GM12878 (cell line): Measurements from ENCODE around the gene CFP. TPM values are rescaled to one million over a fixed set of nuclear protein-coding genes. Genes with fewer than 3 reads are reported as not detected.

ENCODE experiments used
- ASH2L ChIP-seq: fragments of 300-600, 200-600 bp; sonication (generic); IDR thresholded peaks from 2 replicates; pipeline ENCODE4 v1.6.1; 2017; ENCODE audit warnings: low read depth, mild to moderate bottlenecking, borderline replicate concordance
- BCL3 ChIP-seq: IDR thresholded peaks from 2 replicates; pipeline ENCODE4 v1.6.1; 2011; ENCODE audit warnings: borderline replicate concordance, low read depth, mild to moderate bottlenecking, moderate library complexity, low read length; ENCODE audit not compliant: insufficient read depth, poor library complexity, severe bottlenecking
- CTCF ChIP-seq, 3 experiments: IDR thresholded peaks in 2 of 3; conservative IDR thresholded peaks in 1 of 3; 2 replicates each; pipeline ENCODE4 v1.5.1; 2011; ENCODE audit warnings: low read depth in 3 of 3, low read length in 3 of 3, mild to moderate bottlenecking in 3 of 3, control low read depth in 2 of 3, moderate library complexity in 2 of 3, inconsistent platforms in 1 of 3, mixed read lengths in 1 of 3; ENCODE audit not compliant: control insufficient read depth in 2 of 3, insufficient read depth in 1 of 3; ENCODE audit errors: extremely low read depth in 1 of 3
- DPF2 ChIP-seq: fragments of 450-650 bp; IDR thresholded peaks from 2 replicates; pipeline ENCODE4 v1.6.1; 2017; ENCODE audit warnings: mild to moderate bottlenecking
- EGR1 ChIP-seq, 2 experiments: IDR thresholded peaks; 1 replicate in 1 of 2; 2 replicates in 1 of 2; pipeline ENCODE4 v1.6.1; 2011 to 2012; ENCODE audit warnings: low read depth in 2 of 2, low read length in 2 of 2, borderline replicate concordance in 1 of 2, mild to moderate bottlenecking in 1 of 2, moderate library complexity in 1 of 2
- GATAD2B ChIP-seq: fragments of 450-650 bp; conservative IDR thresholded peaks from 2 replicates; pipeline ENCODE4 v1.6.1; 2017; ENCODE audit warnings: low read depth, mild to moderate bottlenecking, moderate library complexity
- IKZF1 ChIP-seq: fragments of 450-650 bp; conservative IDR thresholded peaks from 2 replicates; pipeline ENCODE4 v1.6.1; 2017; ENCODE audit warnings: antibody characterized with exemption, mild to moderate bottlenecking
- IRF3 ChIP-seq: fragments of 450-650 bp; IDR thresholded peaks from 2 replicates; pipeline ENCODE4 v1.6.1; 2014; ENCODE audit warnings: mild to moderate bottlenecking
- KDM1A ChIP-seq: fragments of 200-600 bp; sonication (generic); IDR thresholded peaks from 2 replicates; pipeline ENCODE4 v1.6.1; 2016; ENCODE audit warnings: borderline replicate concordance
- MTA3 ChIP-seq: IDR thresholded peaks from 2 replicates; pipeline ENCODE4 v1.6.1; 2012; ENCODE audit warnings: low read length, inconsistent platforms, borderline replicate concordance
- MXI1 ChIP-seq: fragments of 150-350 bp; IDR thresholded peaks from 2 replicates; pipeline ENCODE4 v1.6.1; 2011; ENCODE audit warnings: low read depth, mild to moderate bottlenecking, inconsistent platforms, low read length, improper control_type of control experiment
- MYB ChIP-seq: fragments of 150-350 bp; IDR thresholded peaks from 2 replicates; pipeline ENCODE4 v1.6.1; 2014; ENCODE audit warnings: mild to moderate bottlenecking, low read depth, low read length, borderline replicate concordance
- NBN ChIP-seq: fragments of 450-650 bp; IDR thresholded peaks from 2 replicates; pipeline ENCODE4 v1.6.1; 2016
- NFXL1 ChIP-seq: fragments of 450-650 bp; IDR thresholded peaks from 2 replicates; pipeline ENCODE4 v1.6.1; 2017; ENCODE audit warnings: antibody characterized with exemption, mild to moderate bottlenecking, borderline replicate concordance
- NFYB ChIP-seq: IDR thresholded peaks from 2 replicates; pipeline ENCODE4 v1.6.1; 2011; ENCODE audit warnings: low read depth, mild to moderate bottlenecking, low read length, improper control_type of control experiment, moderate library complexity; ENCODE audit not compliant: insufficient read depth
- NKRF ChIP-seq: fragments of 450-650 bp; conservative IDR thresholded peaks from 2 replicates; pipeline ENCODE4 v1.6.1; 2017; ENCODE audit warnings: mild to moderate bottlenecking, moderate library complexity
- NR2F1 ChIP-seq: fragments of 450-650 bp; conservative IDR thresholded peaks from 2 replicates; pipeline ENCODE4 v1.6.1; 2017; ENCODE audit warnings: mild to moderate bottlenecking
- PBX3 ChIP-seq: IDR thresholded peaks from 2 replicates; pipeline ENCODE4 v1.6.1; 2011; ENCODE audit warnings: mild to moderate bottlenecking, low read depth, low read length, moderate library complexity; ENCODE audit not compliant: insufficient replicate concordance
- POU2F2 ChIP-seq: IDR thresholded peaks from 3 replicates; pipeline ENCODE4 v1.6.1; 2011; ENCODE audit warnings: low read depth, mild to moderate bottlenecking, low read length, borderline replicate concordance
- polyA plus RNA-seq, 11 experiments: library from polyadenylated mRNA; depleted of rRNA in 4 of 11; unstranded in 6 of 11; stranded (reverse) in 5 of 11; fragments of >200 nt; fragmentation: Nextera tagmentation in 4 of 11; fragmentation: Illumina TruSeq in 1 of 11; extraction: Ambion mirVana in 4 of 11; extraction: Trizol in 1 of 11; gene quantifications; 1 replicate in 1 of 11; 2 replicates in 10 of 11; pipeline versions ENCODE4 v1.2.1 to v1.2.3, GENCODE V29; 2011 to 2016; ENCODE audit warnings: inconsistent platforms in 2 of 11, missing spikeins in 2 of 11, low read depth in 1 of 11
- total RNA-seq, 4 experiments: library from RNA; depleted of rRNA in 3 of 4; stranded (reverse); fragments of >200 nt in 3 of 4; fragmentation: Illumina TruSeq in 1 of 4; extraction: Trizol in 1 of 4; gene quantifications; 2 replicates each; pipeline versions ENCODE4 v1.2.1 to v1.2.3, GENCODE V29; 2013 to 2021

Gene CFP
- total and polyA plus RNA-seq, 10 of the 15 experiments (the other 5 are each of a cell fraction or from before 2014, with no cell fraction given) = 0.72 to 10.1 (median 2.8) TPM

GRCh38 chrX:47650164-47651042, 20.7 kb upstream of the CFP start, which contains the start of gene ELK1 (continued):
- TF ChIP-seq NFYB (peak; percentile 83), IRF3 (0 out of 2 replicates have a peak, but pooled peaks have one; percentile 52), IKZF1 (peak; percentile 51; the same call in 1 of the 2 replicates), POU2F2 (no peak), CTCF (IDR thresholded peaks at IDR 0.05 in 2 of 3, conservative IDR thresholded peaks at IDR 0.05 in 1 of 3; ENCODE audit: control insufficient read depth in 2 of 3, extremely low read depth in 1 of 3, insufficient read depth in 1 of 3, low read depth in 3 of 3, low read length in 3 of 3) (no peak), PBX3 (peak; percentile 72), NR2F1 (peak; percentile 87), NBN (peak; percentile 36; the same call in 1 of the 2 replicates), MYB (no peak), GATAD2B (peak; percentile 41; the same call in 1 of the 2 replicates), ASH2L (no peak), KDM1A (no peak), NKRF (peak; percentile 49; the same call in 1 of the 2 replicates), MTA3 (no peak), NFXL1 (no peak), DPF2 (0 out of 2 replicates have a peak, but pooled peaks have one; percentile 48), BCL3 (peak; percentile 70), MXI1 (peak; percentile 49; the same call in 1 of the 2 replicates), EGR1 (IDR thresholded peaks at IDR 0.05; ENCODE audit: borderline replicate concordance in 1 of 2, low read depth in 2 of 2, low read length in 2 of 2) (peak in 1 of 2 experiments; percentile 85; a peak in 2 of 3 replicates)
